Upper lobe of right lung (tissue), 1 donor: ENCODE results near the gene NOTUM. TPM values are rescaled to one million over a fixed set of nuclear protein-coding genes. Genes with fewer than 3 reads are reported as not detected.

Experiments
- ATAC-seq: fragments of 200-7000 bp; cut with Tn5 transposase; one replicate; pipeline ENCODE4 v1.9.1; 2020; ENCODE audit warnings: mild to moderate bottlenecking, moderate library complexity
- DNase-seq: peaks from one replicate; pipeline ENCODE4 v3.0.0-alpha.2; 2020
- H3K27ac ChIP-seq: fragments of 200-600 bp; one replicate; pipeline ENCODE4 v1.8.0; 2022
- H3K27me3 ChIP-seq: fragments of 200-600 bp; one replicate; pipeline ENCODE4 v1.8.0; 2022; ENCODE audit warnings: mild to moderate bottlenecking
- H3K36me3 ChIP-seq: fragments of 200-600 bp; one replicate; pipeline ENCODE4 v1.8.0; 2022
- H3K4me1 ChIP-seq: fragments of 200-600 bp; one replicate; pipeline ENCODE4 v1.8.0; 2022
- H3K4me3 ChIP-seq: fragments of 200-600 bp; one replicate; pipeline ENCODE4 v1.8.0; 2022; ENCODE audit warnings: mild to moderate bottlenecking
- H3K9me3 ChIP-seq: fragments of 200-600 bp; one replicate; pipeline ENCODE4 v1.8.0; 2022
- CTCF ChIP-seq: fragments of 200-600 bp; IDR thresholded peaks from one replicate; pipeline ENCODE4 v1.8.0; 2022; ENCODE audit warnings: antibody characterized with exemption
- intact Hi-C: fragments of 100-400 bp; cut with DNase I; formaldehyde crosslinking; loops from one replicate; pipeline ENCODE4 v1.11.0; 2022
- total RNA-seq: library from RNA; stranded (reverse); fragmentation: NEBNext Ultra II Directional; extraction: Animal tissue kit (Norgen Biotek cat#: 25700); gene quantifications from one replicate; pipeline ENCODE4 v1.2.1, GENCODE V29; 2021
- donor health status: DM: no; HTN: yes; CAD: no; lungs with severe emphysema.

The NOTUM gene
- total RNA-seq, 1 donor from 2014 or later, result 6.1 TPM

DNA sequence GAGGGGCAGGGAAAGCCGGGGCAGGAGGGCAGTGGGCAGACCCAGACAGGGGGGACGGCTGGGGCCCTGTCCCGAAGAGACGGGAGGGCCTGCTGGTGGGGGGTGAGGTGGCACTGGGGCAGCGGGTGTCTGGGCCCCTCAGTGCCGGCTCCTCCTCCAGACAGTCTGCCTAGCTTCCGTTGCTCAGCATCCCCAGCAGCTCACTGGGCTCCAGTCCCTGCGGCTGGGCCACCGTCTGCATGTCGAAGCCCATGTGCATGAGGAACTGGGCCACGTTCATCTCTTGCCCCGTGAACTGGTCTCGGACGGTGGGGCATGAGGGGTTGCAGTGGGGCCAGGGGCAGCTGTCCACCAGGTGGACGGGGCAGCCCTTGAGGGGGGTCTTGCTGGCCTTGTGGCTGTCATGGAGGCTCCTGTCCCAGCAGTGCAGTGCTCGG is 8.2 kb downstream of the NOTUM start:
- Histone ChIP-seq H3K27ac (no peak overlapping the region), H3K36me3 (no peaks in the 10 kb centered on the region), H3K4me3 (no peak overlapping the region), H3K4me1 (no peaks in the 10 kb centered on the region), H3K9me3 (no peaks in the 10 kb centered on the region), H3K27me3 (peaks cover 2% of the 10 kb centered on the region)
- TF ChIP-seq CTCF, result no peak
- no peak for DNase-seq
- intact Hi-C loops, result no loop called here
- ATAC-seq, result peak; percentile 4

- no peak for DNase-seq
- no peak for TF ChIP-seq CTCF
- no peaks in the 10 kb centered on the region for H3K4me1 ChIP-seq
Measured at GRCh38 chr17:81951785-81952684, 9.0 kb downstream of the NOTUM start.

GRCh38 chr17:81950501-81950900 is 10.5 kb downstream of the NOTUM start:
- intact Hi-C loops, result no loop called here
- H3K27me3 ChIP-seq, result no peaks in the 10 kb centered on the region
- no peaks in the 10 kb centered on the region for H3K9me3 ChIP-seq
- H3K4me3 ChIP-seq, result no peak overlapping the region
- no peak for ATAC-seq
- DNase-seq, result no peak
- H3K27ac ChIP-seq, result no peak overlapping the region
- no peaks in the 10 kb centered on the region for H3K36me3 ChIP-seq
- H3K4me1 ChIP-seq, result no peaks in the 10 kb centered on the region
- no peak for TF ChIP-seq CTCF

More at GRCh38 chr17:81951785-81952684, 9.0 kb downstream of the NOTUM start:
- no peaks in the 10 kb centered on the region for H3K36me3 ChIP-seq
- no peaks in the 10 kb centered on the region for H3K27me3 ChIP-seq
- intact Hi-C loops, result no loop called here
- no peak overlapping the region for H3K27ac ChIP-seq
- no peaks in the 10 kb centered on the region for H3K9me3 ChIP-seq
- no peak for ATAC-seq
- H3K4me3 ChIP-seq, result no peak overlapping the region

- H3K27me3 ChIP-seq, result no peaks in the 10 kb centered on the region
- TF ChIP-seq CTCF, result no peak
- no peak for DNase-seq
- no peak overlapping the region for H3K4me3 ChIP-seq
- no peaks in the 10 kb centered on the region for H3K36me3 ChIP-seq
- intact Hi-C loops, result no loop called here
- no peak overlapping the region for H3K27ac ChIP-seq
- peak; percentile 24 for ATAC-seq
- H3K4me1 ChIP-seq, result no peaks in the 10 kb centered on the region
- no peaks in the 10 kb centered on the region for H3K9me3 ChIP-seq
Measured at GRCh38 chr17:81948635-81949378, 12.2 kb downstream of the NOTUM start.

DNA sequence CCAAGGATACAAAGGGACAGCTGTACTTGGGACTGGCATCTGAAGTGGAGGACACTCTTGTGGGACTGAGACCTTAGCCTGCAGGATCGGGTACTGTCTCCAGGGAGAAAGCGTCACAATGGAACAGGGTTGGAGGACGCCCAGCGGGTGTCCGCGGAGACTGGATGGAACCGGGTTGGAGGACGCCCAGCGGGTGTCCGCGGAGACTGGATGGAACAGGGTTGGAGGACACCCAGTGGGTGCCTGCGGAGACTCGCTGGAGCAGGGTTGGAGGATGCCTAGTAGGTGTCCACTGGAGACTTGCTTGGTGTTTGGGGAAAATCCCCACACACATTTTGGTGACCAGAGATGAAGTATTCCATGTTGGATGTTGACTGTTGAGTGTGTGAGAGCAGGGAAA is 13.8 kb downstream of the NOTUM start, which contains the start of gene MYADML2:
Gene MYADML2, minus strand, starts transcription at position 45 of the 400 bp plus-strand sequence. CDS start 5,492 bp downstream, outside the sequence.
- H3K36me3 ChIP-seq, result no peaks in the 10 kb centered on the region
- no peaks in the 10 kb centered on the region for H3K9me3 ChIP-seq
- intact Hi-C loops, result no loop called here
- H3K27ac ChIP-seq, result no peak within 1 kb of the TSS
- no peak for TF ChIP-seq CTCF
- ATAC-seq (no peak), DNase-seq (no peak)
- H3K27me3 ChIP-seq, result peaks cover 7% of the 10 kb centered on the region
- H3K4me1 ChIP-seq, result no peaks in the 10 kb centered on the region
- H3K4me3 ChIP-seq, result no peak within 1 kb of the TSS
